HG03060 (cell line): ENCODE data around the gene TMEM178A.
"Not testable (repeated sequence)": the region's sequence is repeated elsewhere in the genome, so short reads cannot be mapped to it uniquely, and the experiment has no call there.

ENCODE experiments used
- ATAC-seq: cut with Tn5 transposase; IDR thresholded peaks from one replicate; pipeline ENCODE4 v1.9.1; 2021; ENCODE audit warnings: low read depth, moderate number of reproducible peaks; ENCODE audit not compliant: unreplicated experiment

The TMEM178A gene

GRCh38 chr2:39647104-39647765 is 18.5 kb upstream of the TMEM178A start:
- no peak for ATAC-seq

GRCh38 chr2:39648580-39648979 is 17.1 kb upstream of the TMEM178A start:
- no peak for ATAC-seq

- no peak for ATAC-seq
These were observed 16.2 kb upstream of the TMEM178A start for GRCh38 chr2:39649511-39649910.

- ATAC-seq, result no peak
These were observed 15.2 kb upstream of the TMEM178A start for GRCh38 chr2:39650468-39650867.

GRCh38 chr2:39656215-39656614 is 9.5 kb upstream of the TMEM178A start:
- not testable (repeated sequence) for ATAC-seq

GRCh38 chr2:39657287-39657937 is 8.3 kb upstream of the TMEM178A start:
- no peak for ATAC-seq

GRCh38 chr2:39658371-39658770 is 7.3 kb upstream of the TMEM178A start:
- no peak for ATAC-seq

- no peak for ATAC-seq
These were observed 5.7 kb upstream of the TMEM178A start for GRCh38 chr2:39659765-39660611.

GRCh38 chr2:39660612-39661236 is 5.0 kb upstream of the TMEM178A start:
- no peak for ATAC-seq

GRCh38 chr2:39661826-39662225 is 3.9 kb upstream of the TMEM178A start:
- no peak for ATAC-seq

GRCh38 chr2:39663187-39663930 is 2.4 kb upstream of the TMEM178A start:
- ATAC-seq, result no peak

GRCh38 chr2:39664232-39664887 is 1.4 kb upstream of the TMEM178A start:
- no peak for ATAC-seq

- no peak for ATAC-seq
These were observed 677 bp upstream of the TMEM178A start for GRCh38 chr2:39664888-39665591.

- no peak for ATAC-seq
These were observed 879 bp downstream of the TMEM178A start for GRCh38 chr2:39666491-39667101.

GRCh38 chr2:39667104-39667885 is 1.6 kb downstream of the TMEM178A start:
- ATAC-seq, result no peak

GRCh38 chr2:39667886-39668276 is 2.2 kb downstream of the TMEM178A start:
- no peak for ATAC-seq

- ATAC-seq, result no peak
These were observed 2.9 kb downstream of the TMEM178A start for GRCh38 chr2:39668576-39669080.

GRCh38 chr2:39671604-39672003 is 5.9 kb downstream of the TMEM178A start:
- no peak for ATAC-seq
